Suprapubic skin (tissue), 4 donors: Measurements from ENCODE around the gene NPTX1.

Experiments
- EP300 ChIP-seq: sonication (generic); formaldehyde crosslinking; IDR thresholded peaks from one replicate; pipeline ENCODE4 v1.6.1; 2017; ENCODE audit warnings: antibody characterized with exemption
- POLR2A ChIP-seq, 2 donors: fragments of 450-650 bp; IDR thresholded peaks; one replicate each; pipeline ENCODE4 v1.6.1; 2017; ENCODE audit warnings: antibody characterized with exemption in 2 of 2, mild to moderate bottlenecking in 2 of 2, moderate library complexity in 2 of 2
- POLR2AphosphoS5 ChIP-seq, 3 donors: sonication (generic); formaldehyde crosslinking; IDR thresholded peaks; one replicate each; pipeline ENCODE4 v1.6.1; 2017; ENCODE audit warnings: antibody characterized with exemption in 3 of 3
- TF ChIP-seq, protein P1 (sequence below), 2 donors: fragments of 200-600 bp in 1 of 2; fragments of 450-650 bp in 1 of 2; sonication (generic) in 1 of 2; IDR thresholded peaks; one replicate each; pipeline ENCODE4 v1.5.1; 2016 to 2019; ENCODE audit warnings: antibody characterized with exemption in 2 of 2, mild to moderate bottlenecking in 1 of 2, moderate library complexity in 1 of 2

- TF ChIP-seq, protein P1, sequence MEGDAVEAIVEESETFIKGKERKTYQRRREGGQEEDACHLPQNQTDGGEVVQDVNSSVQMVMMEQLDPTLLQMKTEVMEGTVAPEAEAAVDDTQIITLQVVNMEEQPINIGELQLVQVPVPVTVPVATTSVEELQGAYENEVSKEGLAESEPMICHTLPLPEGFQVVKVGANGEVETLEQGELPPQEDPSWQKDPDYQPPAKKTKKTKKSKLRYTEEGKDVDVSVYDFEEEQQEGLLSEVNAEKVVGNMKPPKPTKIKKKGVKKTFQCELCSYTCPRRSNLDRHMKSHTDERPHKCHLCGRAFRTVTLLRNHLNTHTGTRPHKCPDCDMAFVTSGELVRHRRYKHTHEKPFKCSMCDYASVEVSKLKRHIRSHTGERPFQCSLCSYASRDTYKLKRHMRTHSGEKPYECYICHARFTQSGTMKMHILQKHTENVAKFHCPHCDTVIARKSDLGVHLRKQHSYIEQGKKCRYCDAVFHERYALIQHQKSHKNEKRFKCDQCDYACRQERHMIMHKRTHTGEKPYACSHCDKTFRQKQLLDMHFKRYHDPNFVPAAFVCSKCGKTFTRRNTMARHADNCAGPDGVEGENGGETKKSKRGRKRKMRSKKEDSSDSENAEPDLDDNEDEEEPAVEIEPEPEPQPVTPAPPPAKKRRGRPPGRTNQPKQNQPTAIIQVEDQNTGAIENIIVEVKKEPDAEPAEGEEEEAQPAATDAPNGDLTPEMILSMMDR (IDR thresholded peaks at IDR 0.05) = no peak
- no peak for TF ChIP-seq POLR2A (IDR thresholded peaks at IDR 0.05)
- no peak for TF ChIP-seq EP300
- no peak for TF ChIP-seq POLR2AphosphoS5 (IDR thresholded peaks at IDR 0.05)
Measured at GRCh38 chr17:80494547-80494946, 18.1 kb upstream of the NPTX1 start.
